IPS-15b (cell line): ENCODE results near the gene ATRN.
A peak's percentile ranks its signal among the peaks of the same experiment; 100 is the strongest.
"Not testable (repeated sequence)": the region's sequence is repeated elsewhere in the genome, so short reads cannot be mapped to it uniquely, and the experiment has no call there.

Experiments
- H3K27me3 ChIP-seq: one replicate; pipeline ENCODE4 v1.6.1; 2013; ENCODE audit warnings: low read length; ENCODE audit not compliant: control insufficient read depth, insufficient read depth
- H3K36me3 ChIP-seq: one replicate; pipeline ENCODE4 v1.6.1; 2013; ENCODE audit warnings: low read length; ENCODE audit not compliant: control insufficient read depth, insufficient read depth
- H3K4me1 ChIP-seq: one replicate; pipeline ENCODE4 v1.6.1; 2013; ENCODE audit warnings: mild to moderate bottlenecking, low read length; ENCODE audit not compliant: control insufficient read depth, insufficient read depth
- H3K4me3 ChIP-seq: one replicate; pipeline ENCODE4 v1.5.1; 2013; ENCODE audit warnings: low read depth, low read length
- H3K9ac ChIP-seq: one replicate; pipeline ENCODE4 v1.6.1; 2013; ENCODE audit warnings: low read depth, mild to moderate bottlenecking, low read length
- H3K9me3 ChIP-seq: one replicate; pipeline ENCODE4 v1.6.1; 2013; ENCODE audit warnings: mild to moderate bottlenecking, low read length; ENCODE audit not compliant: control insufficient read depth, insufficient read depth

ATRN gene

DNA sequence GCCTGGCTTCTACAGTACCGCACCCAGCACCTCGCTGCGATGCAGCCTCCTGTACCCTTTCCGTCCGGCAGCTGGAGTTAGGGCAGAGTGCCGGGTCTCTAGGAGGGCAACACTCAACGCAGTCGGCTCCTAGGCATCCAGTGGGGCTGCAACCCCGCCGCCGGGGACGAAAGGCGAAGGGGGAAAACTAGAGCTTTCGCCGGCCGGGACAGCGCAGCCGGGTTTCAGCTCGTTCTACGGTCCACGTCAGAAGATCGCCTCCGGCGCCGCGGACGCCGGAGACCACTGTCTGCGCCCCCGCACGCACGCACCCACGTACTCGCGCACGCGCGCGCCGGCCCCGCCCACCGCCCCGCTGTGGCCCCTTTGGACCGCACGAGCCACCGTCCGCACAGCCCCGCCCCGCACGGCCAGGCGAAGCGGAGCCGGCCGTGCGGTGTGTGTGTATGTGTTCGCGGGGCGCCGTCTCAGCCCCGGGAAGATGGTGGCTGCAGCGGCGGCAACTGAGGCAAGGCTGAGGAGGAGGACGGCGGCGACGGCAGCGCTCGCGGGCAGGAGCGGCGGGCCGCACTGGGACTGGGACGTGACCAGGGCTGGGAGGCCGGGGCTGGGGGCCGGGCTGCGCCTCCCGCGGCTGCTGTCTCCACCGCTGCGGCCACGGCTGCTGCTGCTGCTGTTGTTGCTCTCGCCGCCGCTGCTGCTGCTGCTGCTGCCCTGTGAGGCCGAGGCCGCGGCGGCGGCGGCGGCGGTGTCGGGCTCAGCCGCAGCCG lies at the start of gene ATRN:
ATRN (plus strand) TSS at position 392 of the 770 bp plus-strand sequence; CDS start at position 482, 90 bp downstream.
- no peaks in the 10 kb centered on the region for H3K36me3 ChIP-seq
- peaks cover 48% of the 10 kb centered on the region for H3K27me3 ChIP-seq
- peak within 1 kb of the TSS; percentile 87 for H3K4me3 ChIP-seq
- peak within 1 kb of the TSS; percentile 83 for H3K9ac ChIP-seq
- no peaks in the 10 kb centered on the region for H3K4me1 ChIP-seq
- no peaks in the 10 kb centered on the region for H3K9me3 ChIP-seq

DNA sequence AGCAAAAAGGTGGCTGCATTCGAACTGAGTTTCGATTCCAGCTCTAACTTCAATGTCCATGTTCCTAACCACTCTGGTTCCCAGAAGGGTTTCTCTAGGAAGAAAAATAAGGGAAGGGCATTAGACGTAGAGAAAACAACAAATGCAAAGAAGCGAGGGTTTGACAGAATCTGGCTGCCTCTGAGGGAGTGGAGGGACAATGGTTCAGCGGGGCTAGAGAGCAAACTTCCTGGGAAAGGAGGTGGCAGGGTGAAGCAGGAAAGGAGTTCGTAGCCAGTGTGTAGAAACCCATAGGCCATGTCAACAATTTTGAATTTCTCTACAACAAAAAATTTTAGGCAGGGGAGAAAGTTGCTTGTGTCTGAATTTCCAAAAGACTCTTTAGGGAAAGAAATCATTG lies 48.8 kb upstream of the ATRN start:
- Histone ChIP-seq H3K9ac (no peak overlapping the region), H3K27me3 (no peaks in the 10 kb centered on the region), H3K36me3 (no peaks in the 10 kb centered on the region), H3K4me1 (no peaks in the 10 kb centered on the region), H3K4me3 (no peak overlapping the region), H3K9me3 (no peaks in the 10 kb centered on the region)

GRCh38 chr20:3423126-3423525 lies 47.7 kb upstream of the ATRN start:
- Histone ChIP-seq H3K9me3 (no peaks in the 10 kb centered on the region), H3K27me3 (no peaks in the 10 kb centered on the region), H3K9ac (no peak overlapping the region), H3K4me3 (no peak overlapping the region), H3K36me3 (no peaks in the 10 kb centered on the region), H3K4me1 (no peaks in the 10 kb centered on the region)

- H3K9me3 ChIP-seq, H3K4me3 ChIP-seq, H3K4me1 ChIP-seq, H3K36me3 ChIP-seq, H3K9ac ChIP-seq, H3K27me3 ChIP-seq: not testable (repeated sequence)
Observed at GRCh38 chr20:3426766-3427165, 44.1 kb upstream of the ATRN start.

DNA sequence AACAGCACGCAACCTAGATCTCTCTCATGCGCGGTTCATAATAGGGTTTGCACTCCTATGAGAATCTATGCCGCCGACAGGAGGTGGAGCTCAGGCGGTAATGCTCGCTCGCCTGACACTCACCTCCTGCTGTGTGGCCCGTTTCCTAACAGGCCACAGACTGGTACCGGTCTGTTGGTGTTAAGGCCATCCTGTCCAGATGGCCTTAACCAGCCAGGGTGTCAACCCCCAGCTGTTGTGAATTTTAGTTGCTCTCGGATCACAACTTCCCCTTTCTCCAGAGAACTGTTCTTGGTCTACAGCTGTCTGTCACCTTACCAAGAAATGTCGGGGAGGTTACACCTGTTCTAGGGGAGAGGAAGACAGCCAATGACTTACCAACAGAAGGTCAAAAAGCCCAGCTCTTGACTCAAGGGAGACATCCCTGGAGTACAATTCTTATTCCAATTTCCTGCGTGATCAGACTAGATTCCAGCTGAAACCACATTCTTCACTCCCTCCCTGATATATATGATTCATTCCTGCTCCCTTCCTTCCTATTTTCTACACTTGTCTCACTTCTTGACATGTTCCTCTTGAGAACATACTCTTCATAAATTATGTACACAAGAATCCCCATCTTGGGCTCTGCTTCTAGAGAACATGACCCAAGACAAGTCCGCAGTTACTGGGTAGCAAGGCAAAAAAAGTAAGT lies 40.3 kb upstream of the ATRN start:
- H3K36me3 ChIP-seq: no peaks in the 10 kb centered on the region
- no peak overlapping the region for H3K4me3 ChIP-seq
- no peaks in the 10 kb centered on the region for H3K9me3 ChIP-seq
- no peaks in the 10 kb centered on the region for H3K27me3 ChIP-seq
- H3K9ac ChIP-seq: no peak overlapping the region
- no peaks in the 10 kb centered on the region for H3K4me1 ChIP-seq

DNA sequence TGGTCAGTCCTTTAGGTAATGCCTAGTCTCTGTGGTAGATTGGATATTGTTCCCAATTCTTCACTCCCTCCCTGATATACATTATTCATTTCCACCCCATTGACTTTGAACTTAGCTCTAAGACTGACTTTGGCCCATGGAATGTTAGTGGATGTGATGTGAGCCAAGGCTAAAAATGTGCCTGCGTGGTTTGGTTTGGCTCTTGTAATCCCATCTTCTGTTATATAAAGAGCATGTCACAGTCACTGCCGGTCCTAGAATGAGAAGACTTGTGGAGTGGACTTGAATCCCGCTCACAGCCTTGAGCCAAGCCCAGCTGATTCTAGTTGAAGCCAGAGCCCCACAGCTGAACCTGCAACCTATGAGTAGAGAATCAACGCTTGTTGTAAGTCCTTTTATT lies 39.7 kb upstream of the ATRN start:
- Histone ChIP-seq H3K4me3 (no peak overlapping the region), H3K36me3 (no peaks in the 10 kb centered on the region), H3K4me1 (no peaks in the 10 kb centered on the region), H3K27me3 (no peaks in the 10 kb centered on the region), H3K9me3 (no peaks in the 10 kb centered on the region), H3K9ac (no peak overlapping the region)

- no peaks in the 10 kb centered on the region for H3K36me3 ChIP-seq
- no peaks in the 10 kb centered on the region for H3K9me3 ChIP-seq
Observed at GRCh38 chr20:3432844-3433243, 38.0 kb upstream of the ATRN start.

DNA sequence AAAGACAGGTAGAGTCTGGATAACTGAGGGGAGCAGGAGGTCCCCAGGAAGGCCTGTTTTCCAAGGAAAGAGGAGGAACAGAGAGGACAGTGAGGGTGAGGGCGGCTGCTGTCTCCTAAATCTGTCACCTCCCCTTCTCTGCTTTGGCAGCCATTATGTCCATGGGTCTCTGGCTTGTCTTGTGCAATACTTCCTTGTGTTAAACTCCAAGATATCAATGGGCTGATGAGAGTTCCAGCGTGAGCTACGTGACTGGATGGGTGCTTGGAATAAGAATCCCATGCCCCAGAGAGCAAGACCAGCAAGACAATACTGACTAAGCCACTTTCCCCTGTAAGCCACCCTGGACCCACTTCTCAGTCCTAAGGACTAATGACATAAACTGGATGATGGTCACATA lies 37.1 kb upstream of the ATRN start:
- no peak overlapping the region for H3K4me3 ChIP-seq
- H3K9ac ChIP-seq: no peak overlapping the region
- no peaks in the 10 kb centered on the region for H3K4me1 ChIP-seq
- H3K36me3 ChIP-seq: no peaks in the 10 kb centered on the region
- H3K27me3 ChIP-seq: no peaks in the 10 kb centered on the region
- no peaks in the 10 kb centered on the region for H3K9me3 ChIP-seq

More at GRCh38 chr20:3432844-3433243, 38.0 kb upstream of the ATRN start:
- H3K4me1 ChIP-seq: no peaks in the 10 kb centered on the region
- no peak overlapping the region for H3K4me3 ChIP-seq
- no peaks in the 10 kb centered on the region for H3K27me3 ChIP-seq
- H3K9ac ChIP-seq: no peak overlapping the region

DNA sequence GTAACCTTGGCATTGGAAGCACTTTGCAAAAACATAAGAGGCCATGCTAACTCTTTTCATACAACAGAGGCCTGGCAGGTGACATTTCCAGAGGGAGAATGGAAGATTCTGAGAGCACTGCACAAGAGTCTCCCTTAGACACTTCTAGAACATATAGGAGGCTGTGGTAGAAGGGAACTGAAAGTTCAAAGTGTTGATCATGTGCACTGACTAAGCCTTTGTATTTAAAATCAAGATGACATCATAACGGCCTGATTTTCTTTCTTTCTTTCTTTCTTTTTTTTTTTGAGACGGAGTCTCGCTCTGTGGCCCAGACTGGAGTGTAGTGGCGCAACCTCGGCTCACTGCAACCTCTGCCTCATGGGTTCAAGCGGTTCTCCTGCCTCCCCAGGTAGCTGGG lies 36.6 kb upstream of the ATRN start:
- Histone ChIP-seq H3K4me3 (no peak overlapping the region), H3K9ac (no peak overlapping the region), H3K27me3 (no peaks in the 10 kb centered on the region), H3K36me3 (no peaks in the 10 kb centered on the region), H3K4me1 (no peaks in the 10 kb centered on the region), H3K9me3 (no peaks in the 10 kb centered on the region)

DNA sequence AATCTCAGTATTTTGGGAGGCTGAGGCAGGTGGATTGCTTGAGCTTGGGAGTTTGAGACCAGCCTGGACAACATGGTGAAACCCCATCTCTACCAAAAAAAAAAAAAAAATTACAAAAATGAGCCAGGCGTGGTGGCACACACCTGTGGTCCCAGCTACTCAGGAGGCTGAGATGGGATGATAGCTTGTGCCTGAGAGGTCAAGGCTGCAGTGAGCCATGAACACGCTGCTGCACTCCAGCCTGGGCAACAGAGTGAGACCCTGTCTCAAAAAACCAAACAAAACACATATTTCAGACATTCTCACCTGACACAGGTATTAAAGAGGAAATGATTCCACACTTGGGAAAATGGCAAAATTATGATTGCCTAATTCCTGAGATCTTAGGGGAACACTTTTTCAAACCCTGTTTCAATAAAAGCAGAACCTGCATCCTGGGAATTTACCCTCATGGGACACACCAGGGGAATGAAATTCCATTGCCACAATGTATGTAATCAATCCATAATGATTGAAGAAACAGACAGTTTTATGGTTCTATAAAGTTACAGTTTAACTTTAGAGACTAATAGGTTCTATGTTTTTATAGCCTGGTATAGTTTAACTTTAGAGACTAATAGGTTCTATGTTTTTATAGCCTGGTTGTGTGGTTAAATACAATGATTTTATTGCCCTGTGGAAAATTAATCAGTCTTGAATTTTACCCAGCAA lies 33.8 kb upstream of the ATRN start:
- Histone ChIP-seq H3K36me3 (no peaks in the 10 kb centered on the region), H3K4me1 (no peaks in the 10 kb centered on the region), H3K4me3 (no peak overlapping the region), H3K9me3 (no peaks in the 10 kb centered on the region), H3K9ac (no peak overlapping the region), H3K27me3 (no peaks in the 10 kb centered on the region)

DNA sequence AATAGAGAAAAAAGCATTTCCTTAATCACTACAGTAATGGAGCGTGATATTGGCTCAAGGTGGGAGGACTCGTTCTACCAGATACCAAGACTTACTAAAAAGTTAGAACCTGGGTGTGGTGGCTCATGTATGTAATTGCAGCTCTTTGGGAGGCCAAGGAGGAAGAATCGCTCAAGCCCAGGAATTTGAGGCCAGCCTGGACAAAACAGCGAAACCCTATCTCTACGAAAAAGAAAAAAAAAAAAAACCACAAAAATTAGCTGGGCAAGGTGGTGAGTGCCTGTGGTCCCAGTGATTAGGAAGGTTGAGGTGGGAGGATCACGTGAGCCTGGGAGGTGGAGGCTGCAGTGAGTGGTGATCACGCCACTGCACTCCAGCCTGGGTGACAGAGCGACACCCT lies 24.0 kb upstream of the ATRN start:
- H3K4me1 ChIP-seq: no peaks in the 10 kb centered on the region
- H3K4me3 ChIP-seq: no peak overlapping the region
- no peaks in the 10 kb centered on the region for H3K27me3 ChIP-seq
- H3K36me3 ChIP-seq: no peaks in the 10 kb centered on the region
- H3K9me3 ChIP-seq: no peaks in the 10 kb centered on the region
- no peak overlapping the region for H3K9ac ChIP-seq

GRCh38 chr20:3447321-3447720 lies 23.5 kb upstream of the ATRN start:
- Histone ChIP-seq H3K4me1 (no peaks in the 10 kb centered on the region), H3K9ac (no peak overlapping the region), H3K36me3 (no peaks in the 10 kb centered on the region), H3K27me3 (no peaks in the 10 kb centered on the region), H3K9me3 (no peaks in the 10 kb centered on the region), H3K4me3 (no peak overlapping the region)
